ENCODE measurements around the gene DLG2. TPM values are rescaled to one million over a fixed set of nuclear protein-coding genes. Genes with fewer than 3 reads are reported as not detected.

Gene DLG2
- polyA plus RNA-seq, 3 donors: 0.24 to 0.39 TPM; not detected in 1

DNA sequence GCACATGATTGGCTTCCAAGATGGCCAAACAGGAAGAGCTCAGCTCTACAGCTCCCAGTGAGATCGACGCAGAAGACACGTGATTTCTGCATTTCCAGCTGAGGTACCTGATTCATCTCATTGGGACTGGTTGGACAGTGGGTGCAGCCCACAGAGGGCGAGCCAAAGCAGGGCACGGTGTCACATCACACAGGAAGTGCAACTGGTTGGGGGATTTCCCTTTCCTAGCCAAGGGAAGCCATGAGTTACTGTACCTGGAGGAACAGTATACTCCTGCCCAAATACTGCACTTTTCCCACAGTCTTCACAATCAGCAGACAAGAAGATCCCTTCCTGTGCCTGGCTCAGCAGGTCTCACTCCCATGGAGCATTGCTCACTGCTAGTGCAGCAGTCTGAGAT, 131.2 kb downstream of the DLG2 start:
- Histone ChIP-seq H3K27ac (ENCODE audit: low read depth in 1 of 2, low read length in 2 of 2) (no peak overlapping the region), H3K27me3 (ENCODE audit: control insufficient read depth in 2 of 2, insufficient read depth in 2 of 2, low read length in 2 of 2) (no peaks in the 10 kb centered on the region), H3K9ac (ENCODE audit: insufficient read depth, low read length, poor library complexity, severe bottlenecking) (no peak overlapping the region), H3K4me2 (replicated peaks; ENCODE audit: extremely low read depth, low read length, poor library complexity, severe bottlenecking) (no peak overlapping the region), H2AFZ (ENCODE audit: insufficient read depth, low read depth, low read length, poor library complexity, severe bottlenecking) (no peak overlapping the region), H4K20me1 (ENCODE audit: insufficient read depth, low read length) (no peaks in the 10 kb centered on the region), H3K9me3 (replicated peaks in 1 of 2; ENCODE audit: control insufficient read depth in 1 of 2, insufficient read depth in 1 of 2, low read length in 2 of 2) (peaks cover 11 to 15% of the 10 kb centered on the region in 2 donors), H3K4me3 (replicated peaks in 1 of 3; ENCODE audit: low read depth in 2 of 3, low read length in 3 of 3) (no peak overlapping the region), H3K4me1 (ENCODE audit: control insufficient read depth in 1 of 2, insufficient read depth in 2 of 2, low read length in 2 of 2) (no peaks in the 10 kb centered on the region), H3K36me3 (replicated peaks in 1 of 2; ENCODE audit: control insufficient read depth in 1 of 2, insufficient read depth in 2 of 2, low read length in 2 of 2) (no peaks in the 10 kb centered on the region), H3K79me2 (ENCODE audit: insufficient read depth, low read length) (no peaks in the 10 kb centered on the region)
- H3K4me1 Mint-ChIP-seq: no peaks in the 10 kb centered on the region
- H3K9me3 Mint-ChIP-seq: peaks cover 0 to 25% (median 12%) of the 10 kb centered on the region in 7 donors
- no peak overlapping the region for H3K4me3 Mint-ChIP-seq
- H3K27ac Mint-ChIP-seq: no peak overlapping the region
- TF ChIP-seq CTCF (IDR thresholded peaks at IDR 0.05): no peak
- intact Hi-C loops (cut with micrococcal nuclease): no loop called here
- no peaks in the 10 kb centered on the region for H3K36me3 Mint-ChIP-seq
- 87% methylated on average over 5 of the region's 5 CpGs for WGBS (ENCODE audit: insufficient coverage)
- peaks cover 0 to 2% (median 0%) of the 10 kb centered on the region in 3 donors for H3K27me3 Mint-ChIP-seq (ENCODE audit: low read depth in 3 of 3)
- no peak for DNase-seq

DNA sequence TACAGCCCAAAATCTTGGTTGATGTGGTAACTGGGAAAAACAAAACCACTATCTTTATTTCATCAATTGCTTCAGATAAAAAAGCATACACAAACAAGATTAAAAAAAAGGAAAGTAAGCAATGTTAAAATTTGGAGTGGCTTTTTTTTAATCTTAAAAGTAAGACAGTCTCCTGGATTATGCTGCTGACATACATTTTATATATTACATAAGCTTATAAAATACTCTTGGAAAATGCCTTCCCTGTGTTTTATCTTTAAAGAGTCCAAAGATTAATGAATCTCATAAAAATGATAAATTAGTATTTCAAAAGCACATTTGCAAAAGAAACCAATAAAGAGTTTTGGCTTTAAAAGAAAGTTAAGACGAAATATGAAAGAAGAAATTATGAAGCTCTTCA, 132.7 kb downstream of the DLG2 start:
- intact Hi-C loops (cut with micrococcal nuclease): no loop called here
- TF ChIP-seq CTCF (IDR thresholded peaks at IDR 0.05): no peak
- Histone ChIP-seq H3K4me3 (replicated peaks in 1 of 3; ENCODE audit: low read depth in 2 of 3, low read length in 3 of 3) (no peak overlapping the region), H3K36me3 (replicated peaks in 1 of 2; ENCODE audit: control insufficient read depth in 1 of 2, insufficient read depth in 2 of 2, low read length in 2 of 2) (no peaks in the 10 kb centered on the region), H3K4me2 (replicated peaks; ENCODE audit: extremely low read depth, low read length, poor library complexity, severe bottlenecking) (no peak overlapping the region), H3K27ac (ENCODE audit: low read depth in 1 of 2, low read length in 2 of 2) (no peak overlapping the region), H3K9me3 (replicated peaks in 1 of 2; ENCODE audit: control insufficient read depth in 1 of 2, insufficient read depth in 1 of 2, low read length in 2 of 2) (peaks cover 11 to 15% of the 10 kb centered on the region in 2 donors), H3K27me3 (ENCODE audit: control insufficient read depth in 2 of 2, insufficient read depth in 2 of 2, low read length in 2 of 2) (no peaks in the 10 kb centered on the region), H3K9ac (ENCODE audit: insufficient read depth, low read length, poor library complexity, severe bottlenecking) (no peak overlapping the region), H3K79me2 (ENCODE audit: insufficient read depth, low read length) (no peaks in the 10 kb centered on the region), H4K20me1 (ENCODE audit: insufficient read depth, low read length) (no peaks in the 10 kb centered on the region), H3K4me1 (ENCODE audit: control insufficient read depth in 1 of 2, insufficient read depth in 2 of 2, low read length in 2 of 2) (no peaks in the 10 kb centered on the region), H2AFZ (ENCODE audit: insufficient read depth, low read depth, low read length, poor library complexity, severe bottlenecking) (no peak overlapping the region)
- Mint-ChIP-seq H3K27me3 (ENCODE audit: low read depth in 3 of 3) (peaks cover 0 to 2% (median 0%) of the 10 kb centered on the region in 3 donors), H3K4me3 (no peak overlapping the region), H3K4me1 (no peaks in the 10 kb centered on the region), H3K27ac (no peak overlapping the region), H3K9me3 (peaks cover 0 to 25% (median 11%) of the 10 kb centered on the region in 7 donors), H3K36me3 (no peaks in the 10 kb centered on the region)
- no peak for DNase-seq
- WGBS (ENCODE audit: insufficient coverage): no CpG with 5 or more reads among the region's 1 CpG

All from CD14-positive monocyte (primary cell).